ENCODE measurements around the gene IMPA2.

Gene IMPA2

DNA sequence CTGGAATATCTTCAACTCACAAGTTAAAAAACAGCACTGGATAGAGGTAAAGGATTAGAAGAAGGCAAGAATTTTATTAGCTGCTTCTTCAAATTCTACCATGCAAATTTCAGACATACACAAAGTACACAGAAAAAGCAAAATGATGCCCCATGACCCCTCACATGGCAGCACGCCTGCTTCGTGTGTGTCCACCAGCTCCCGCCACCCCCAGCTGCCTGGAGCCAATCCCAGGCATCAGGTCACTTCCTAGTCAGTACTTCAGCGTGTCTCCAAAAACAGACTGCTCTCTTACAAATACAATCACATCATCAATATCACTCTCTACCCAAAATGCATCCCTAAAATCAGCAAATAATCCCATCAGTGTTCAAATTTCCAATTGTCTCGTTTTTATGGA lies 35.8 kb downstream of the IMPA2 start:
- no peak overlapping the region for H3K4me3 Mint-ChIP-seq
- no peak overlapping the region for H3K27ac Mint-ChIP-seq
- ATAC-seq: no peak

DNA sequence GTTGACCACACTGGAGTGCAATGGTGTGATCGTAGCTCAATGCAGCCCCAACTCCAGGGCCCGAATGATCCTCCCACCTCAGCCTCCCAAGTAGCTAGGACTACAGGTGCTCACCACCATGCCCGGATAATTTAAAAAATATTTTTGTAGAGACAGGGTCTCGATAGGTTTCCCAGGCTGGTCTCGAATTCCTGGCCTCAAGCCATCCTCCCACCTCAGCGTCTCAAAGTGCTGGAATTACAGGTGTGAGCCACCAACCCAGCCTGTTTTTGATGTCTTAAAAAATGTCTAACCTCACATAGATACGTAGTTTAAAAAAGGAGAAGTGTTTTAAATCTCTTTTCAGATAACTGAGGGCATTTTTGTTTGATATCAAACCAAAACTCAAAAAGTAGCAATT lies 37.6 kb downstream of the IMPA2 start:
- H3K27ac Mint-ChIP-seq: no peak overlapping the region
- no peaks in the 10 kb centered on the region for H3K36me3 Mint-ChIP-seq
- no peaks in the 10 kb centered on the region for H3K9me3 Mint-ChIP-seq
- H3K4me3 Mint-ChIP-seq: no peak overlapping the region
- ATAC-seq (no peak), DNase-seq (ENCODE audit: low spot score in 2 of 2) (no peak)
- no peaks in the 10 kb centered on the region for H3K4me1 Mint-ChIP-seq

More for the DNA sequence above, 35.8 kb downstream of the IMPA2 start:
- Mint-ChIP-seq H3K9me3 (no peaks in the 10 kb centered on the region), H3K36me3 (no peaks in the 10 kb centered on the region), H3K4me1 (no peaks in the 10 kb centered on the region)
- DNase-seq (ENCODE audit: low spot score in 2 of 2): no peak

DNA sequence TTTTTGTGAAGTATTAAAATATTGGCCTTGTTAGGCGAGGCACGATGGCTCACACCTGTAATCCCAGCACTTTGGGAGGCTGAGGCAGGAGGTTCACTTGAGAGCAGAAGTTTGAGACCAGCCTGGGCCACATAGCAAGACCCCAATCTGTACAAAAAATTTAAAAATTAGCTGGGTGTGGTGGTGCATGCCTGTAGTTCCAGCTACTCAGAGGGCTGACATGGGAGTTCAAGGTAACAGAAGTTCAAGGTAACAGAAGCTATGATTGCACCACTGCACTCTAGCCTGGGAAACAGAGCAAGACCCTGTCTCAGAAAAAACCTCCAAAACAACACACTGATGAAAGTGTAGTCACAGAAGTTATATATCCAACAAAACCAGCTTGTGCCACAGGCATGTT lies 39.8 kb downstream of the IMPA2 start:
- Mint-ChIP-seq H3K4me3 (no peak overlapping the region), H3K36me3 (no peaks in the 10 kb centered on the region), H3K4me1 (no peaks in the 10 kb centered on the region), H3K27ac (no peak overlapping the region), H3K9me3 (no peaks in the 10 kb centered on the region)
- ATAC-seq: no peak
- no peak for DNase-seq (ENCODE audit: low spot score in 2 of 2)

DNA sequence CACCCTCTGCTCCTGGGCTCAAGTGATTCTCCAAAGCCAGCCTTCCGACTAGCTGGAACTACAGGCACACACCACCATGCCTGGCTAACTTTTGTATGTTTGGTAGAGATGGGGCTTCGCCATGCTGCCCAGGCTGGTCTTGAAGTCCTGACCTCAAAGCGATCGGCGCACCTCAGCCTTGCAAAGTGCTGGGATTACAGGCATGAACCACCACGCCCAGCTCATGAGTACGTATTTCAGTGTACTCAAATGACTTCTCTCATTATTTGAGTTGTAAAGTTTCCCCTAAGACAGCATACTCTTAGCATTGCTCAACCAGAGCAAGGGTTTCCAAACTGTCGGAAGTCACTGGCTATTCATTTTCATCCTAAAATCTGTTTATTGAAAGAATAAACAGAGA lies 40.3 kb downstream of the IMPA2 start:
- no peak overlapping the region for H3K4me3 Mint-ChIP-seq
- DNase-seq (ENCODE audit: low spot score in 2 of 2) (no peak), ATAC-seq (no peak)
- no peak overlapping the region for H3K27ac Mint-ChIP-seq
- no peaks in the 10 kb centered on the region for H3K9me3 Mint-ChIP-seq
- no peaks in the 10 kb centered on the region for H3K4me1 Mint-ChIP-seq
- H3K36me3 Mint-ChIP-seq: no peaks in the 10 kb centered on the region

DNA sequence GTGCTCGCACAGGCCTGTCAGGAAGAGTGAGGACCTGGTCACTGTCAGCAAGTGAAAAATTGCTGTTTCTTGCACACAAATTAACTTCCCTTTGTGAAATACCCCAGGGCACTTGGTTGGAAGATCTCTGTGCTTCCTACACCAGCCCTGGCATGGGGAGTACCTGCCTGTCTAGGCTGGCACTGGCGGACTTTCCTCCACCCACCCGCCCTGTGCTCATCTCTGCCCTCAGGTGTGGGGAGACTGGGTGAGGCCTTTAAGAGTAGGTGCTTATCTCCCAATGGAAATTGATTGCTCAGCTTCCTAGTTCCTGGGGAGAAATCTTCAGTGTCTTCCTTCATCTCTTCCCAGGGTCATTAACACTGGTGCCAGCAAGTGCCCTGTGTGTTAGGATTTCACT lies 42.1 kb downstream of the IMPA2 start:
- Mint-ChIP-seq H3K4me3 (no peak overlapping the region), H3K9me3 (no peaks in the 10 kb centered on the region), H3K36me3 (no peaks in the 10 kb centered on the region), H3K4me1 (no peaks in the 10 kb centered on the region), H3K27ac (no peak overlapping the region)
- ATAC-seq (no peak), DNase-seq (ENCODE audit: low spot score in 2 of 2) (no peak)

DNA sequence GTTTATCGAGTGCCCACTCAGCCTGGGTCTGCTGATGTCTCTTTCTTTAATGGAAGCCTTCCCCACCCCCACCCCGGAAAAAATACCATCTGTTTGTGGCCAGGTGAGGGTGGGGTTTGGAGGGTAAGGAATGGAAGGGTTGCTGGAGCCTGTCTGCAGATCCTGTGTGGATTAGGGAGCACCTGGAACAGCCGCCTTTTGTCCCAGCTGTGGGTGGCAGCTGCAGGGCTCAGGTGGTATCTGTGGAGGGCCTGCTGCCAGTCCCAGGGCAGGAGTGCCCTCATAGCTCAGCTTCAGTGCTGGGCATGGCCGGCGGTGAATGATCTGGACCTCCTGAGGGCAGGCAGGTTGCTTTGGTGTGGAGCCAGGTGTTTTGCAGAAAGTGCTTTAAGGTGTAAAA lies 45.3 kb downstream of the IMPA2 start:
- Mint-ChIP-seq H3K36me3 (no peaks in the 10 kb centered on the region), H3K27ac (no peak overlapping the region), H3K4me3 (no peak overlapping the region), H3K9me3 (no peaks in the 10 kb centered on the region), H3K4me1 (no peaks in the 10 kb centered on the region)
- ATAC-seq: no peak
- DNase-seq (ENCODE audit: low spot score in 2 of 2): no peak

DNA sequence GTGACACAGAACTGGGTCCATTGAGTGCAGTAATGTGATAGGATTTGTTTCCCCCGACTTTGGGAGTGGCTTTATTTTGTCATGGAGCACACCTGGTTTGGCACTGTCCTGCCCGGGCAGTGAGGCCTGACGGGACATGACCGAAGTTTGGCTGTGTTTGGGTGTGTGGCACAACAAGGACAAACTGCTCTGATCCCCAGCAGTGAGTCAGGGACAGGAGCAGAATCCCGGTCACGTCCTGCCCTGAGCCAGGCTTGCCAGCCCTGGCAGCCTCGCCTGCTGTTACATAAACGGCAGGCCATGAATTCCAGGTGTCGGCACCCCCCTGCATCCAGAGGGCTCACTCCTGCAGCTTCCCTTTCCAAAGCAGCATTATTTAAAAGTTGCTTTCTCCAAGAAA lies 45.7 kb downstream of the IMPA2 start:
- DNase-seq (ENCODE audit: low spot score in 2 of 2) (no peak), ATAC-seq (no peak)
- Mint-ChIP-seq H3K27ac (no peak overlapping the region), H3K36me3 (no peaks in the 10 kb centered on the region), H3K4me1 (no peaks in the 10 kb centered on the region), H3K4me3 (no peak overlapping the region), H3K9me3 (no peaks in the 10 kb centered on the region)

DNA sequence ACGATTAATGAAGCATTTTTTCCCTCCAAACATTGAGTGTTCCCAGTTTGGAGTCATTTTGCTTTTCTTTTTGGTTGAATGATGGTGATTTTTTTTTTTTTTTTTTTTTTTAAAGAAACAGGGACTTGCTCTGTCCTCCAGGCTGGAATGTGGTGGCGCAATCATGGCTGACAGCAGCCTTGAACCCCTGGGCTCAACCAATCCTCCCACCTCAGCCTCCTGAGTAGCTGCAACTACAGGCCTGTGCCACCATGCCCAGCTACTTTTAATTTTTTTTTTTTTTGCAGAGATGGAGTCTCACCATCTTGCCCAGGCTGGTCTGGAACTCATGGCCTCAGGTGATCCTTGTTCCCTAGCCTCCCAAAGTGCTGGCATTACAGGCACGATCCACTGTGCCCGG lies 46.2 kb downstream of the IMPA2 start:
- H3K36me3 Mint-ChIP-seq: no peaks in the 10 kb centered on the region
- no peak overlapping the region for H3K27ac Mint-ChIP-seq
- no peaks in the 10 kb centered on the region for H3K9me3 Mint-ChIP-seq
- DNase-seq (ENCODE audit: low spot score in 2 of 2): no peak
- no peaks in the 10 kb centered on the region for H3K4me1 Mint-ChIP-seq
- H3K4me3 Mint-ChIP-seq: no peak overlapping the region
- no peak for ATAC-seq

DNA sequence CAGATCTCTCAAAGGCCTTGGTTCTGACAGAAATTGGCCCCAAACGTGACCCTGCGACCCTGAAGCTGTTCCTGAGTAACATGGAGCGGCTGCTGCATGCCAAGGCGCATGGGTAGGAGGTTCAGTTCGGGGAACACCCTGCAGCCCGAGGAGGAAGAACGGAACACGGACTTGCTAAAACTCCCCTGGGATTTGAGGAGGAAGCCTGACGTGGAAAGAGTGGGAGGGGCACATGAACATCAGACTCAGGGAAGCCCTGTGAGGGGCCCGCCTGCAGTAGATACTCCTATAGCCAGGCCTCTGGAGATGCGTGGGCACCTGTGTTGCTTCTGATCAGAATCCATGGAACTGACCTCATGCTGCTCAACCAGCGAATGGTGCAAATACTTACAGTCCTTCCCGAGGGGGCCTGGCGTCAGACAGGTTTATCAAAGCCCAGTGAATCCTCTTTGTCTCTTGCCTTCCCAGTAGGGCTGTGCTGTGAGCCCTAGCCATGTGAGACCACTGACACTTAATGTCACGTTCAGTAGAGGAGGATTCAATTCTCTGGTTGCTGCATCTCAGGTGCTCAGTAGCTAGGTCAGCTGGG lies 46.8 kb downstream of the IMPA2 start:
- ATAC-seq: no peak
- no peaks in the 10 kb centered on the region for H3K36me3 Mint-ChIP-seq
- no peak overlapping the region for H3K4me3 Mint-ChIP-seq
- H3K27ac Mint-ChIP-seq: no peak overlapping the region
- H3K9me3 Mint-ChIP-seq: no peaks in the 10 kb centered on the region
- H3K4me1 Mint-ChIP-seq: no peaks in the 10 kb centered on the region
- no peak for DNase-seq (ENCODE audit: low spot score in 2 of 2)

DNA sequence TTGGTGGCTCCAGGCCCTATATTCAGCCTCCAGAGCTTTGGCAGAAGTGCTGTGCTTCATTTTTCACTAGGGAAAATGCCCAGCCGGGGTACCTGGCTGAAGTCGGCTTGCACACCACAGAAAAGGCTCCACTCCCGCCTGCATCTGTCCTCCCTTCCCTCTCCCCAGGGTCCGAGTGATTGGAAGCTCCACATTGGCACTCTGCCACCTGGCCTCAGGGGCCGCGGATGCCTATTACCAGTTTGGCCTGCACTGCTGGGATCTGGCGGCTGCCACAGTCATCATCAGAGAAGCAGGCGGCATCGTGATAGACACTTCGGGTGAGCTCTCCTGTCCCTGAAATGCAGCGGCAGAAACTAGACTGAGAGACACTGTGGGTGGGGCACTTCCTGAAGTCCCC lies 47.4 kb downstream of the IMPA2 start:
- no peaks in the 10 kb centered on the region for H3K36me3 Mint-ChIP-seq

DNA sequence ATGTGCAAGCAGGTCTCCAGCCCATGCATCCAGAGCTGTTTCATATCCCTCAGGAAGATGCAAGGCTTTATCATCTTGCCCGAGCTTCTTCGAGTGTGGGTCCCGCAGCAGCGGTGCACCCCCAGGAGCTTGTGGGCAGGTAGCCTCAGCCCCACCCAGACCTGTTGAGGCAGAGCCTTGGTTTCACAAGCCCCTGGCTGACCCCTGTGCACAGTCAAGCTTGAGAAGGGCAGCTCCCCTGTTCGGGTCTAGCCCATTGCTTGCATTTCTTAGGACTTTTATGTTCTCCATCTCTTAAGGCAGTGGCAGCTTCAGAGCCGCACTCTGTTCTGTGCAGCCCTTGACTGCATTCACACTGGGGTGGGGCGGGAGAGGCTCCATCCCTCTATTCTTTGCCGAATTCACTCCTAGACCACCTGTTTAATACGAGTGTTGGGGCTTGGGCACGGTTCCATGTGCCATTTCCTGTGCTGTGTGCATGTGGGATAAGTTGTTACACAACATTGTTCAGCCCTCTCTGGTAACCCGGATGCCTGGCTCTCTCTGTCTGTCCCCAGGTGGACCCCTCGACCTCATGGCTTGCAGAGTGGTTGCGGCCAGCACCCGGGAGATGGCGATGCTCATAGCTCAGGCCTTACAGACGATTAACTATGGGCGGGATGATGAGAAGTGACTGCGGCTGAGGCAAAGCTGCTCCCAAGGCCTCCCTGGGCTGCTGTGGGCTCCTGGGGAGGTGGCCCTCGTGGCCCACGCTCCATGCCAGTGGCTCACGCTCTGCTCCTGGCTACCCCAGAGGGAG lies 48.7 kb downstream of the IMPA2 start:
- Mint-ChIP-seq H3K4me1 (no peaks in the 10 kb centered on the region), H3K36me3 (no peaks in the 10 kb centered on the region), H3K9me3 (no peaks in the 10 kb centered on the region)

More for the DNA sequence above, 47.4 kb downstream of the IMPA2 start:
- Mint-ChIP-seq H3K27ac (no peak overlapping the region), H3K4me3 (no peak overlapping the region), H3K9me3 (no peaks in the 10 kb centered on the region), H3K4me1 (no peaks in the 10 kb centered on the region)
- ATAC-seq (no peak), DNase-seq (ENCODE audit: low spot score in 2 of 2) (no peak)

DNA sequence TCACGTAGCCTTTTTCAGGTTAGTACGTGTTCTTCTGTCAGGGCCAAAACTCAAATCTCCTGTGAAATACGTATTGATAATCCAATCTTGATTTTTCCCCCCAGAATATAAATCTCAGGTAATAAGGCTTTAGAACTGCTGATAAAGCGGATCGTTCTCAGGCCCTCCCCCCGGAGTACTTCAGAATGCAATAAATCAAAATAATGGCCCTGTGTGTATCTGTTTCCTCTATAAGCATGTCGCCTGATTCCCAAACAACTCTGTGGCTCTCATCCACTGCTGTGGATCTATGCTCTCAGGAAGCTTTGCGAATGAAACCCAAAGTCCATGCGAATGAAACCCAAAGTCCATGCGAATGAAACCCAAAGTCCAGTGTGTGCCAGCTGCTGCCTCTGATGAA lies 49.4 kb downstream of the IMPA2 start:
- no peak overlapping the region for H3K4me3 Mint-ChIP-seq
- ATAC-seq: no peak
- no peak for DNase-seq (ENCODE audit: low spot score in 2 of 2)
- H3K4me1 Mint-ChIP-seq: no peaks in the 10 kb centered on the region
- H3K27ac Mint-ChIP-seq: no peak overlapping the region
- H3K9me3 Mint-ChIP-seq: no peaks in the 10 kb centered on the region
- H3K36me3 Mint-ChIP-seq: no peaks in the 10 kb centered on the region

More for the DNA sequence above, 48.7 kb downstream of the IMPA2 start:
- ATAC-seq (no peak), DNase-seq (ENCODE audit: low spot score in 2 of 2) (no peak)
- Mint-ChIP-seq H3K4me3 (no peak overlapping the region), H3K27ac (no peak overlapping the region)

DNA sequence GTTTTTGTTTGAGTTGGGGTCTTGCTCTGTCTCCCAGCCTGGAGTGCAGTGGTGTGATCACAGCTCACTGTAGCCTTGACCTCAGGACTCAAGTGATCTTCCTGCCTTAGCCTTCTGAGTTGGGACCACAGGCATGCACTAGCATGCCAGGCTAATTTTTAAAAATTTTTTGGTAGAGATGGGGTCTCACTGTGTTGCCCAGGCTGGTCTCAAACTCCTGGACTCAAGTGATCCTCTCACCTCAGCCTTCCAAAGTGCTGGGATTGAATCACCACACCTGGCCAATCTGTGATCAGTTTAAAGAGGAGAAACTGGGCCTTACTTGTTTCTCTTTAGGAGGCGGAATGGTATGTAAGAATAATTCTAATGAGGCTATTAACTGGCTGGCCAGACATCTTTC lies 49.9 kb downstream of the IMPA2 start:
- H3K9me3 Mint-ChIP-seq: no peaks in the 10 kb centered on the region
- H3K36me3 Mint-ChIP-seq: no peaks in the 10 kb centered on the region
- H3K4me3 Mint-ChIP-seq: no peak overlapping the region
- DNase-seq (ENCODE audit: low spot score in 2 of 2) (no peak), ATAC-seq (no peak)
- no peaks in the 10 kb centered on the region for H3K4me1 Mint-ChIP-seq
- H3K27ac Mint-ChIP-seq: no peak overlapping the region

DNA sequence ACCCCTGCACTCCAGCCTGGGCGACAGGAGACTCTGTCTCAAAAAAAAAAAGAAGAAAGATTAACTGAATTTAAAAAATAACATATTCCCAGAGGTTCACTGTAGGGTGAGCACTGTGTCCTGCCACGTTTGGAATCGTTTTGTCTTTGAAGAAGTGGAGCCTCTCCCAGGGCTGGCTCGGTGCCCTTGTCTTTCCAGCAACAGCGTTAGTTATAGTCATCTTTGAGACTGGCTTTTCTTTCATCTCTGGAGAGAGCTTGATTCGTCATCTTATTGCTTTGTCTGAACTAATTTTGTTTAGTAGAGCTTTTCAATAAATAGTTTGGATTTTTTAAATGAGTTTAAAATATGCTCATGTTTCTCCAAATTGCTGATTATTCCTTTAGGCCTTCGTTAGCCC lies 50.5 kb downstream of the IMPA2 start:
- Mint-ChIP-seq H3K36me3 (no peaks in the 10 kb centered on the region), H3K27ac (no peak overlapping the region), H3K9me3 (no peaks in the 10 kb centered on the region), H3K4me3 (no peak overlapping the region), H3K4me1 (no peaks in the 10 kb centered on the region)
- DNase-seq (ENCODE audit: low spot score in 2 of 2) (no peak), ATAC-seq (no peak)

DNA sequence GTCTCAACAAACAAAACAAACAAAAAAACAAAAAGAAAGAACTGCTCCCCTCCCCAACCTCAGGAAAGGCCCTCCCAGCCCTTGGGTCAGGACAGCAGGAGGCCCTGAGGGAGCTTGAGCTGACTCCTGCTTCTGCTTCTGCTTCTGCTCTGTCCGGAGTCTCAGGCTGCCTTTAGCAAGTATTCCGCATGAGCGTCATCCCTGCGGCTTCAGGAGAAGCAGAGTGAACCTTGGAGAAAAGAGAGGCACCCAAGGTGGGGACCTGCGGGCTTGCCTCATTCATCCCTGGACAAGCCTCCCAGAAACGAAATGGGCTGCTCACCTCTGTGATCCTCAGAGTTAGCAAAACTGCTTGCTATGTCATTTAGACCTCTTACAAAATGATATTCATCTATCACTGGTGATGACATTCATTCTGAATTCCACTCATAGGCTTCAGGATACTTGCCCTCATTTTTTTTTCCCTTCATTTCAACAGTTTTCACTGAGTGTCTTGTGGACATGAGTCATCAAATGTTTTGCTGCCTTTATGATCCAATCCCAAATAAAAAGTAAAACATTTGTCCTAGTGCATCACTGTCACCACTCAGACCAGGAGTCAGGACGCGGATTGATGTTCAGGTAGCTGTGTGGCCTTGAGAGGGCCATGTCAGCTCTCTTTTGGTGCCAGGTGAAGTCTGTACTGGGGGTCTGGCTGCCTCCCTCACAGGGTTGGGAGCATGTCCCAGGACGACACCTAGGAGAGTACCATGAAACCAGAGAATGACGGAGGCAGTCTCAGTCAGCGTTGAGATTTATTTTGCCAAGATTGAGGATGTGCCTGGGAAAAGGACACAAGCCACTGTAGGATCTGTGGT lies 51.7 kb downstream of the IMPA2 start:
- no peaks in the 10 kb centered on the region for H3K4me1 Mint-ChIP-seq
- H3K9me3 Mint-ChIP-seq: no peaks in the 10 kb centered on the region
- H3K36me3 Mint-ChIP-seq: no peaks in the 10 kb centered on the region
- ATAC-seq (no peak), DNase-seq (ENCODE audit: low spot score in 2 of 2) (no peak)
- no peak overlapping the region for H3K27ac Mint-ChIP-seq
- no peak overlapping the region for H3K4me3 Mint-ChIP-seq

DNA sequence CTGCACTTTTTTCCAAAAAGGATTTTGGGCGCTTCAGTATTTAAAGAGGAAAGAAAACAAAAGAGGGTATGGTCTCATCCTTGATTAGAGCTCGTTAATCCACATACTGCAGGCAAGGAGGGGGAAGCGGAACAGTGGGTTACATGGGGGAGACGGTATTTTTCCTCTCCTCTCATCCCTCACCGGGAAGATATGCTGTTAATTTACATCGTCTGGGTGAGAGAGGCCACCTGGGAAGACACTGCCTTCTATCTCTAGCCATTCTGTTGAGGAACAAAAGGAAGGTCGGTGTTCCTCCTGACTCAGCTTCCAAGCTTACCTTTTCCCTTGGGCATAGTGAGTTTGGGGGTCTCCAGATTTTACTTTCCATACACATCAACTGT lies 52.3 kb downstream of the IMPA2 start:
- Mint-ChIP-seq H3K4me1 (no peaks in the 10 kb centered on the region), H3K27ac (no peak overlapping the region), H3K36me3 (no peaks in the 10 kb centered on the region), H3K4me3 (no peak overlapping the region), H3K9me3 (no peaks in the 10 kb centered on the region)
- no peak for ATAC-seq
- DNase-seq (ENCODE audit: low spot score in 2 of 2): no peak
